HepG2 (cell line): ENCODE measurements around the gene R3HDM4. TPM values are rescaled to one million over a fixed set of nuclear protein-coding genes. Genes with fewer than 3 reads are reported as not detected.

Source experiments
- BATF2 ChIP-seq: sonication (generic); formaldehyde crosslinking; IDR thresholded peaks from 2 replicates; pipeline ENCODE4 v1.8.0; 2022; ENCODE audit warnings: mild to moderate bottlenecking, missing genetic modification reagents, moderate library complexity
- CBX2 ChIP-seq, 2 experiments: fragments of 200-600 bp in 1 of 2; sonication (generic); formaldehyde crosslinking in 1 of 2; IDR thresholded peaks; 2 replicates each; pipeline versions ENCODE4 v1.7.0 to v1.8.1; 2018 to 2022; ENCODE audit warnings: low read depth in 2 of 2, low read length in 1 of 2, mild to moderate bottlenecking in 1 of 2, missing genetic modification reagents in 1 of 2
- FLYWCH1 ChIP-seq: sonication (generic); formaldehyde crosslinking; IDR thresholded peaks from 2 replicates; pipeline ENCODE4 v1.8.1; 2023; ENCODE audit warnings: mild to moderate bottlenecking, missing genetic modification reagents
- GABPA ChIP-seq, 2 experiments: IDR thresholded peaks; 2 replicates each; pipeline ENCODE4 v1.6.1; 2011 to 2016; ENCODE audit warnings: low read depth in 2 of 2, low read length in 1 of 2, missing biosample characterization in 1 of 2, missing genetic modification characterization in 1 of 2
- GLI4 ChIP-seq: sonication (generic); formaldehyde crosslinking; IDR thresholded peaks from 2 replicates; pipeline ENCODE4 v1.5.1; 2020; ENCODE audit warnings: missing genetic modification reagents, mild to moderate bottlenecking, moderate library complexity, borderline replicate concordance
- KMT2B ChIP-seq: IDR thresholded peaks from 2 replicates; pipeline ENCODE4 v1.6.1; 2016; ENCODE audit warnings: missing genetic modification reagents, missing compliant biosample characterization
- NCOA1 ChIP-seq: sonication (generic); formaldehyde crosslinking; IDR thresholded peaks from 2 replicates; pipeline ENCODE4 v1.9.0; 2021; ENCODE audit warnings: missing genetic modification reagents
- NR3C1 ChIP-seq: sonication (generic); formaldehyde crosslinking; IDR thresholded peaks from 2 replicates; pipeline ENCODE4 v1.4.0; 2020; ENCODE audit warnings: missing genetic modification reagents
- REPIN1 ChIP-seq: sonication (generic); formaldehyde crosslinking; IDR thresholded peaks from 2 replicates; pipeline ENCODE4 v1.8.0; 2022; ENCODE audit warnings: missing genetic modification reagents, low read depth, mild to moderate bottlenecking, borderline replicate concordance
- REXO4 ChIP-seq: sonication (generic); formaldehyde crosslinking; IDR thresholded peaks from 2 replicates; pipeline ENCODE4 v1.8.0; 2022; ENCODE audit warnings: missing genetic modification reagents, mild to moderate bottlenecking, borderline replicate concordance
- SNRNP70 ChIP-seq: fragments of 200-400 bp; formaldehyde crosslinking; IDR thresholded peaks from 2 replicates; pipeline ENCODE4 v1.6.1; 2017; ENCODE audit warnings: mild to moderate bottlenecking, low read depth, low read length, moderate library complexity
- ZFAT ChIP-seq: sonication (generic); formaldehyde crosslinking; conservative IDR thresholded peaks from 2 replicates; pipeline ENCODE4 v1.8.1; 2023; ENCODE audit warnings: missing genetic modification reagents, inconsistent platforms
- ZFP36L1 ChIP-seq: sonication (generic); formaldehyde crosslinking; IDR thresholded peaks from 2 replicates; pipeline ENCODE4 v1.8.0; 2022; ENCODE audit warnings: mild to moderate bottlenecking, missing genetic modification reagents, moderate library complexity
- ZNF17 ChIP-seq: sonication (generic); formaldehyde crosslinking; IDR thresholded peaks from 2 replicates; pipeline ENCODE4 v1.5.0; 2020; ENCODE audit warnings: mild to moderate bottlenecking, missing genetic modification reagents
- ZNF468 ChIP-seq: sonication (generic); formaldehyde crosslinking; IDR thresholded peaks from 2 replicates; pipeline ENCODE4 v1.8.0; 2022; ENCODE audit warnings: mild to moderate bottlenecking, moderate library complexity, missing genetic modification reagents
- ZNF580 ChIP-seq: IDR thresholded peaks from 2 replicates; pipeline ENCODE4 v1.6.1; 2016; ENCODE audit warnings: low read depth, borderline replicate concordance
- ZNF598 ChIP-seq: sonication (generic); formaldehyde crosslinking; IDR thresholded peaks from 2 replicates; pipeline ENCODE4 v1.5.1; 2020; ENCODE audit warnings: mild to moderate bottlenecking, missing genetic modification reagents, borderline replicate concordance
- ZNF7 ChIP-seq: IDR thresholded peaks from 2 replicates; pipeline ENCODE4 v1.6.1; 2016; ENCODE audit warnings: missing biosample characterization, missing genetic modification reagents
- ZSCAN21 ChIP-seq: sonication (generic); formaldehyde crosslinking; IDR thresholded peaks from 2 replicates; pipeline ENCODE4 v1.8.0; 2022; ENCODE audit warnings: mild to moderate bottlenecking, missing genetic modification reagents, moderate library complexity, borderline replicate concordance
- polyA plus RNA-seq, 8 experiments: library from polyadenylated mRNA; depleted of rRNA in 3 of 8; stranded (reverse) in 7 of 8; unstranded in 1 of 8; fragments of >200 nt; fragmentation: Illumina TruSeq in 4 of 8; extraction: Trizol in 4 of 8; gene quantifications; 2 replicates each; pipeline versions ENCODE4 v1.2.1 to v1.2.3, GENCODE V29; 2011 to 2016; ENCODE audit warnings: low read depth in 4 of 8, missing spikeins in 1 of 8, mixed read lengths in 1 of 8; ENCODE audit not compliant: insufficient read depth in 1 of 8
- total RNA-seq, 5 experiments: library from RNA; depleted of rRNA; stranded (reverse); fragments of >200 nt; fragmentation: Illumina TruSeq; extraction: Trizol; gene quantifications; 2 replicates each; pipeline ENCODE4 v1.2.3, GENCODE V29; 2016; ENCODE audit warnings: low read depth in 1 of 5
- TF ChIP-seq, protein P1 (sequence below): sonication (generic); formaldehyde crosslinking; IDR thresholded peaks from 2 replicates; pipeline ENCODE4 v1.5.0; 2020; ENCODE audit warnings: mild to moderate bottlenecking, missing genetic modification reagents
- TF ChIP-seq, protein P2 (sequence below): IDR thresholded peaks from 2 replicates; pipeline ENCODE4 v1.6.1; 2012; ENCODE audit warnings: low read length, improper control_type of control experiment
- TF ChIP-seq, protein P3 (sequence below): sonication (generic); formaldehyde crosslinking; conservative IDR thresholded peaks from 2 replicates; pipeline ENCODE4 v1.4.0; 2020; ENCODE audit warnings: missing genetic modification reagents

Gene R3HDM4
- total and polyA plus RNA-seq, 2 of the 13 experiments (the other 11 are each of a cell fraction or from before 2014, with no cell fraction given): 26.2 to 26.9 TPM

DNA sequence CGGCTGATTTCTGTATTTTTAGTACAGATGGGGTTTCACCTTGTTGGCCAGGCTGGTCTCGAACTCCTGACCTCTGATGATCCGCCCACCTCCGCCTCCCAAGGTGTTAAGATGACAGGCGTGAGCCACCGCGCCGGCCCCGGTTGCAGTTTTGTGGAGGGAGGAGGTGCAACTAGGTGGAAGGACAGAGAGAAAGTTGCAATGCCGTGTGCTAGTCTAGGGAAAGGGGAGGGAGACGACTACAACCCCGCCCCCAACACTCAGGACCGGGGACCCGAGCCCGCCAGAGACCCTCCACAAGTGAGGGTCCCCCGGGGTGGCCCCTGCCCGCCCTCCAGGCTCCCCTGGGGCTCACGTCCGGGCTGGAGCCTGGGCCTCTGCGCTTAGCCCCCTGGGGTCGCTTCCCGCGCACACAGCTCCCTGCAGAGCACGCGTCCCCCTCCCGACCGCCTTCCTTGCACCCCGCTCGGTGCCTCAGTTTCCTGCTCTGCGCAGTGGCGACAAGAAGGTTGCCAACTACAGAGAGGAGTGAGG is 11.6 kb upstream of the R3HDM4 start (continued):
- no peak for TF ChIP-seq GABPA (IDR thresholded peaks at IDR 0.05; ENCODE audit: low read depth, low read length)
- TF ChIP-seq GABPA (CRISPR knock-in tag; IDR thresholded peaks at IDR 0.05; ENCODE audit: low read depth): no peak
- TF ChIP-seq, protein P1, sequence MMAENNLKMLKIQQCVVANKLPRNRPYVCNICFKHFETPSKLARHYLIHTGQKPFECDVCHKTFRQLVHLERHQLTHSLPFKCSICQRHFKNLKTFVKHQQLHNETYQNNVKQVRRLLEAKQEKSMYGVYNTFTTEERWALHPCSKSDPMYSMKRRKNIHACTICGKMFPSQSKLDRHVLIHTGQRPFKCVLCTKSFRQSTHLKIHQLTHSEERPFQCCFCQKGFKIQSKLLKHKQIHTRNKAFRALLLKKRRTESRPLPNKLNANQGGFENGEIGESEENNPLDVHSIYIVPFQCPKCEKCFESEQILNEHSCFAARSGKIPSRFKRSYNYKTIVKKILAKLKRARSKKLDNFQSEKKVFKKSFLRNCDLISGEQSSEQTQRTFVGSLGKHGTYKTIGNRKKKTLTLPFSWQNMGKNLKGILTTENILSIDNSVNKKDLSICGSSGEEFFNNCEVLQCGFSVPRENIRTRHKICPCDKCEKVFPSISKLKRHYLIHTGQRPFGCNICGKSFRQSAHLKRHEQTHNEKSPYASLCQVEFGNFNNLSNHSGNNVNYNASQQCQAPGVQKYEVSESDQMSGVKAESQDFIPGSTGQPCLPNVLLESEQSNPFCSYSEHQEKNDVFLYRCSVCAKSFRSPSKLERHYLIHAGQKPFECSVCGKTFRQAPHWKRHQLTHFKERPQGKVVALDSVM (CRISPR knock-in tag): no peak
- no peak; the same call in 1 of the 2 replicates for TF ChIP-seq BATF2 (CRISPR knock-in tag)
- TF ChIP-seq ZFP36L1 (CRISPR knock-in tag): 0 out of 2 replicates have a peak, but pooled peaks have one; percentile 26
- TF ChIP-seq ZNF7: no peak
- TF ChIP-seq, protein P2, sequence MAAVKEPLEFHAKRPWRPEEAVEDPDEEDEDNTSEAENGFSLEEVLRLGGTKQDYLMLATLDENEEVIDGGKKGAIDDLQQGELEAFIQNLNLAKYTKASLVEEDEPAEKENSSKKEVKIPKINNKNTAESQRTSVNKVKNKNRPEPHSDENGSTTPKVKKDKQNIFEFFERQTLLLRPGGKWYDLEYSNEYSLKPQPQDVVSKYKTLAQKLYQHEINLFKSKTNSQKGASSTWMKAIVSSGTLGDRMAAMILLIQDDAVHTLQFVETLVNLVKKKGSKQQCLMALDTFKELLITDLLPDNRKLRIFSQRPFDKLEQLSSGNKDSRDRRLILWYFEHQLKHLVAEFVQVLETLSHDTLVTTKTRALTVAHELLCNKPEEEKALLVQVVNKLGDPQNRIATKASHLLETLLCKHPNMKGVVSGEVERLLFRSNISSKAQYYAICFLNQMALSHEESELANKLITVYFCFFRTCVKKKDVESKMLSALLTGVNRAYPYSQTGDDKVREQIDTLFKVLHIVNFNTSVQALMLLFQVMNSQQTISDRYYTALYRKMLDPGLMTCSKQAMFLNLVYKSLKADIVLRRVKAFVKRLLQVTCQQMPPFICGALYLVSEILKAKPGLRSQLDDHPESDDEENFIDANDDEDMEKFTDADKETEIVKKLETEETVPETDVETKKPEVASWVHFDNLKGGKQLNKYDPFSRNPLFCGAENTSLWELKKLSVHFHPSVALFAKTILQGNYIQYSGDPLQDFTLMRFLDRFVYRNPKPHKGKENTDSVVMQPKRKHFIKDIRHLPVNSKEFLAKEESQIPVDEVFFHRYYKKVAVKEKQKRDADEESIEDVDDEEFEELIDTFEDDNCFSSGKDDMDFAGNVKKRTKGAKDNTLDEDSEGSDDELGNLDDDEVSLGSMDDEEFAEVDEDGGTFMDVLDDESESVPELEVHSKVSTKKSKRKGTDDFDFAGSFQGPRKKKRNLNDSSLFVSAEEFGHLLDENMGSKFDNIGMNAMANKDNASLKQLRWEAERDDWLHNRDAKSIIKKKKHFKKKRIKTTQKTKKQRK: no peak
- TF ChIP-seq ZFAT (CRISPR knock-in tag): no peak
- peak; percentile 49; the same call in 1 of the 2 replicates for TF ChIP-seq REPIN1 (CRISPR knock-in tag)
- TF ChIP-seq ZNF580 (CRISPR knock-in tag): no peak
- TF ChIP-seq ZNF598 (CRISPR knock-in tag): no peak
- TF ChIP-seq NCOA1 (CRISPR knock-in tag): no peak
- no peak for TF ChIP-seq REXO4 (CRISPR knock-in tag)
- TF ChIP-seq SNRNP70: no peak
- TF ChIP-seq FLYWCH1 (CRISPR knock-in tag): 0 out of 2 replicates have a peak, but pooled peaks have one; percentile 24
- TF ChIP-seq CBX2 (IDR thresholded peaks at IDR 0.05; ENCODE audit: low read depth, low read length): no peak
- no peak for TF ChIP-seq CBX2 (CRISPR knock-in tag; IDR thresholded peaks at IDR 0.05; ENCODE audit: low read depth)
- no peak for TF ChIP-seq ZNF17 (CRISPR knock-in tag)
- peak; percentile 51; the same call in 1 of the 2 replicates for TF ChIP-seq GLI4 (CRISPR knock-in tag)
- TF ChIP-seq NR3C1: no peak
- TF ChIP-seq ZNF468 (CRISPR knock-in tag): no peak
- TF ChIP-seq ZSCAN21: no peak; the same call in 1 of the 2 replicates
- TF ChIP-seq KMT2B: no peak
- TF ChIP-seq, protein P3, sequence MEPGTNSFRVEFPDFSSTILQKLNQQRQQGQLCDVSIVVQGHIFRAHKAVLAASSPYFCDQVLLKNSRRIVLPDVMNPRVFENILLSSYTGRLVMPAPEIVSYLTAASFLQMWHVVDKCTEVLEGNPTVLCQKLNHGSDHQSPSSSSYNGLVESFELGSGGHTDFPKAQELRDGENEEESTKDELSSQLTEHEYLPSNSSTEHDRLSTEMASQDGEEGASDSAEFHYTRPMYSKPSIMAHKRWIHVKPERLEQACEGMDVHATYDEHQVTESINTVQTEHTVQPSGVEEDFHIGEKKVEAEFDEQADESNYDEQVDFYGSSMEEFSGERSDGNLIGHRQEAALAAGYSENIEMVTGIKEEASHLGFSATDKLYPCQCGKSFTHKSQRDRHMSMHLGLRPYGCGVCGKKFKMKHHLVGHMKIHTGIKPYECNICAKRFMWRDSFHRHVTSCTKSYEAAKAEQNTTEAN (CRISPR knock-in tag): 0 out of 2 replicates have a peak, but pooled peaks have one; percentile 11
